Liver (tissue), 9 donors: Measurements from ENCODE around the gene TAS2R46. TPM values are rescaled to one million over a fixed set of nuclear protein-coding genes. Genes with fewer than 3 reads are reported as not detected.
A peak's percentile ranks its signal among the peaks of the same experiment; 100 is the strongest.

Experiments used
- DNase-seq: peaks from one replicate; pipeline ENCODE4 v3.0.0-alpha.2; 2017; ENCODE audit warnings: low spot score
- H3K27ac ChIP-seq, 2 donors: one replicate each; pipeline ENCODE4 v1.7.0; 2013; ENCODE audit warnings: inconsistent platforms in 2 of 2, low read length in 2 of 2, control low read depth in 1 of 2, low read depth in 1 of 2, mild to moderate bottlenecking in 1 of 2
- H3K27me3 ChIP-seq, 4 donors: one replicate each; pipeline versions ENCODE4 v1.6.1 to v1.7.0; 2013; ENCODE audit warnings: low read length in 3 of 4, inconsistent platforms in 1 of 4, mild to moderate bottlenecking in 1 of 4, moderate library complexity in 1 of 4; ENCODE audit not compliant: control insufficient read depth in 4 of 4, insufficient read depth in 4 of 4
- H3K36me3 ChIP-seq, 4 donors: one replicate each; pipeline versions ENCODE4 v1.6.1 to v1.7.0; 2013; ENCODE audit warnings: low read length in 3 of 4, mild to moderate bottlenecking in 3 of 4, low read depth in 1 of 4, moderate library complexity in 1 of 4; ENCODE audit not compliant: control insufficient read depth in 4 of 4, insufficient read depth in 3 of 4
- H3K4me1 ChIP-seq, 4 donors: one replicate each; pipeline versions ENCODE4 v1.6.1 to v1.7.0; 2013; ENCODE audit warnings: low read length in 3 of 4, mild to moderate bottlenecking in 3 of 4, moderate library complexity in 1 of 4; ENCODE audit not compliant: control insufficient read depth in 4 of 4, insufficient read depth in 4 of 4
- H3K4me3 ChIP-seq, 3 donors: one replicate each; pipeline versions ENCODE4 v1.6.1 to v1.7.0; 2013; ENCODE audit warnings: low read length in 3 of 3, control low read depth in 1 of 3, low read depth in 1 of 3, mild to moderate bottlenecking in 1 of 3
- H3K9ac ChIP-seq, 2 donors: one replicate each; pipeline ENCODE4 v1.7.0; 2013; ENCODE audit warnings: low read length in 2 of 2, mild to moderate bottlenecking in 2 of 2, moderate library complexity in 2 of 2, control low read depth in 1 of 2, low read depth in 1 of 2
- H3K9me3 ChIP-seq, 4 donors: one replicate each; pipeline versions ENCODE4 v1.6.1 to v1.7.0; 2013; ENCODE audit warnings: low read length in 3 of 4; ENCODE audit not compliant: control insufficient read depth in 4 of 4
- ATF3 ChIP-seq: IDR thresholded peaks from 2 replicates; pipeline ENCODE4 v1.6.1; 2016; ENCODE audit warnings: antibody characterized with exemption
- CTCF ChIP-seq: fragments of 150-350 bp; IDR thresholded peaks from 2 replicates; pipeline ENCODE4 v1.5.1; 2017; ENCODE audit warnings: improper control_type of control experiment, low read depth, low read length; ENCODE audit not compliant: missing input control
- EGR1 ChIP-seq, 2 donors: IDR thresholded peaks; 2 replicates each; pipeline ENCODE4 v1.6.1; 2016 to 2018; ENCODE audit warnings: antibody characterized with exemption in 2 of 2, low read depth in 2 of 2
- FOXA1 ChIP-seq: IDR thresholded peaks from 2 replicates; pipeline ENCODE4 v1.6.1; 2016; ENCODE audit warnings: antibody characterized with exemption
- FOXA2 ChIP-seq: IDR thresholded peaks from 2 replicates; pipeline ENCODE4 v1.6.1; 2016; ENCODE audit warnings: antibody characterized with exemption
- GABPA ChIP-seq, 2 donors: IDR thresholded peaks in 1 of 2; conservative IDR thresholded peaks in 1 of 2; 2 replicates each; pipeline ENCODE4 v1.6.1; 2016; ENCODE audit warnings: antibody characterized with exemption in 2 of 2, mild to moderate bottlenecking in 1 of 2, moderate library complexity in 1 of 2
- HNF4A ChIP-seq, 2 donors: conservative IDR thresholded peaks; 2 replicates each; pipeline ENCODE4 v1.6.1; 2016; ENCODE audit warnings: antibody characterized with exemption in 2 of 2, mild to moderate bottlenecking in 2 of 2
- HNF4G ChIP-seq: IDR thresholded peaks from 2 replicates; pipeline ENCODE4 v1.6.1; 2016; ENCODE audit warnings: antibody characterized with exemption
- JUND ChIP-seq, 2 donors: IDR thresholded peaks; 2 replicates each; pipeline ENCODE4 v1.6.1; 2016; ENCODE audit warnings: antibody characterized with exemption in 2 of 2
- NR2F2 ChIP-seq: IDR thresholded peaks from 2 replicates; pipeline ENCODE4 v1.6.1; 2016; ENCODE audit warnings: antibody characterized with exemption
- RAD21 ChIP-seq, 2 donors: IDR thresholded peaks; 2 replicates each; pipeline ENCODE4 v1.6.1; 2016; ENCODE audit warnings: antibody characterized with exemption in 2 of 2, mild to moderate bottlenecking in 2 of 2
- REST ChIP-seq: IDR thresholded peaks from 2 replicates; pipeline ENCODE4 v1.6.1; 2016; ENCODE audit warnings: antibody characterized with exemption, mild to moderate bottlenecking
- RXRA ChIP-seq, 2 donors: IDR thresholded peaks; 2 replicates each; pipeline ENCODE4 v1.6.1; 2017 to 2018; ENCODE audit warnings: antibody characterized with exemption in 2 of 2, mild to moderate bottlenecking in 1 of 2
- SP1 ChIP-seq: IDR thresholded peaks from 2 replicates; pipeline ENCODE4 v1.6.1; 2018; ENCODE audit warnings: antibody characterized with exemption, mild to moderate bottlenecking
- TAF1 ChIP-seq: conservative IDR thresholded peaks from 2 replicates; pipeline ENCODE4 v1.6.1; 2016; ENCODE audit warnings: antibody characterized with exemption, mild to moderate bottlenecking
- YY1 ChIP-seq: IDR thresholded peaks from 2 replicates; pipeline ENCODE4 v1.6.1; 2016; ENCODE audit warnings: antibody characterized with exemption, mild to moderate bottlenecking
- ZBTB33 ChIP-seq: IDR thresholded peaks from 2 replicates; pipeline ENCODE4 v1.6.1; 2016; ENCODE audit warnings: antibody characterized with exemption
- WGBS: extraction: QIAGEN DNeasy Blood & Tissue Kit; methylation state at CpG from one replicate; pipeline ENCODE4 v1.1.7; 2013; 5-methylcytosine and 5-hydroxymethylcytosine counted together
- polyA plus RNA-seq, 2 donors: library from polyadenylated mRNA; stranded (reverse) in 1 of 2; unstranded in 1 of 2; fragments of 200-250 nt in 1 of 2; fragments of >200 nt in 1 of 2; fragmentation: Nextera tagmentation in 1 of 2; extraction: Ambion mirVana in 1 of 2; gene quantifications; one replicate each; pipeline versions ENCODE4 v1.2.1 to v1.2.3, GENCODE V29; 2013 to 2015
- total RNA-seq, 2 donors: library from RNA; depleted of rRNA; stranded (reverse); fragments of >200 nt; gene quantifications; one replicate each; pipeline ENCODE4 v1.2.3, GENCODE V29; 2014
- TF ChIP-seq, protein P1 (sequence below): IDR thresholded peaks from 2 replicates; pipeline ENCODE4 v1.6.1; 2016; ENCODE audit warnings: antibody characterized with exemption
- donor health status: healthy.
- donor health status: healthy.
- donor health status: healthy.
- donor health status: healthy.
- donor health status: healthy.

Gene TAS2R46
- total and polyA plus RNA-seq, 4 donors, result 0.35 to 6.7 (median 1.1) TPM; not detected in 1

- Histone ChIP-seq H3K27ac (no peak overlapping the region), H3K36me3 (no peaks in the 10 kb centered on the region), H3K9me3 (no peaks in the 10 kb centered on the region), H3K27me3 (no peaks in the 10 kb centered on the region), H3K9ac (no peak overlapping the region), H3K4me3 (no peak overlapping the region), H3K4me1 (peaks cover 0 to 8% (median under 1%) of the 10 kb centered on the region in 4 donors)
- no peak for DNase-seq
- 87% methylated on average over 1 of the region's 1 CpG for WGBS
- TF ChIP-seq HNF4G (no peak), CTCF (no peak), FOXA2 (no peak), RAD21 (IDR thresholded peaks at IDR 0.05) (no peak), RXRA (IDR thresholded peaks at IDR 0.05) (no peak), ZBTB33 (no peak), EGR1 (IDR thresholded peaks at IDR 0.05; ENCODE audit: low read depth in 2 of 2) (no peak), FOXA1 (no peak)
These were observed 45.6 kb upstream of the TAS2R46 start for GRCh38 chr12:11107719-11108118.

GRCh38 chr12:11106288-11106687 is 44.2 kb upstream of the TAS2R46 start:
- DNase-seq, result no peak
- no peak overlapping the region for H3K9ac ChIP-seq
- peaks cover 0 to 8% (median under 1%) of the 10 kb centered on the region in 4 donors for H3K4me1 ChIP-seq
- no peak overlapping the region for H3K27ac ChIP-seq
- H3K9me3 ChIP-seq, result no peaks in the 10 kb centered on the region
- no peak overlapping the region for H3K4me3 ChIP-seq
- no peaks in the 10 kb centered on the region for H3K27me3 ChIP-seq
- 54% methylated on average over 2 of the region's 2 CpGs for WGBS
- TF ChIP-seq HNF4A (conservative IDR thresholded peaks at IDR 0.05), result peak in 1 of 2 donors; percentile 9
- no peak for TF ChIP-seq JUND (IDR thresholded peaks at IDR 0.05)
- no peak for TF ChIP-seq FOXA1
- TF ChIP-seq NR2F2, result no peak
- no peaks in the 10 kb centered on the region for H3K36me3 ChIP-seq

DNA sequence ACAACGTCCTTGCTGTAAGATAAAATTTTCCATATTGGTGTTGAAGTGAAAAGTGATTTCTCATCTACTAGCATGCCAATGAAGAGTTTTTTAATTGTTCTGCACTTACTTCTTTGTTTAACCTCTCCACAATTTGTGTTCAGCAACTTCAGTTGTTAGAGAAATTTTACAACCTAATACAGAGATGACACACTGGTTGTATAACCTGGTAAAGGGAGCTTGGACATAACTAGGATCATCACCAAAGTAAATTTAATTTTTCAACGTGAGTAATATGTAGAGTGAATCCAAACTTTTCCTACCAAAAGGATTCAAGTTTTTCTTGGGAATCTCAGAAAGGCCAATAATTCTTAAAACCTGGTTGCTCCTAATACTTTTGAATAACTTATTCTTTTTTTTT is 43.5 kb upstream of the TAS2R46 start:
- Histone ChIP-seq H3K4me1 (peaks cover 0 to 8% (median under 1%) of the 10 kb centered on the region in 4 donors), H3K4me3 (no peak overlapping the region), H3K9ac (no peak overlapping the region), H3K27me3 (no peaks in the 10 kb centered on the region), H3K36me3 (no peaks in the 10 kb centered on the region), H3K27ac (no peak overlapping the region), H3K9me3 (no peaks in the 10 kb centered on the region)
- no peak for DNase-seq
- WGBS, result 40% methylated on average over 2 of the region's 2 CpGs
- TF ChIP-seq, protein P1, sequence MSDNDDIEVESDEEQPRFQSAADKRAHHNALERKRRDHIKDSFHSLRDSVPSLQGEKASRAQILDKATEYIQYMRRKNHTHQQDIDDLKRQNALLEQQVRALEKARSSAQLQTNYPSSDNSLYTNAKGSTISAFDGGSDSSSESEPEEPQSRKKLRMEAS, result no peak
- TF ChIP-seq FOXA1, result no peak
- no peak for TF ChIP-seq FOXA2
- no peak for TF ChIP-seq SP1
- TF ChIP-seq REST, result no peak
- TF ChIP-seq RXRA (IDR thresholded peaks at IDR 0.05), result no peak
- no peak for TF ChIP-seq YY1
- TF ChIP-seq GABPA (IDR thresholded peaks at IDR 0.05 in 1 of 2, conservative IDR thresholded peaks at IDR 0.05 in 1 of 2), result no peak
- no peak for TF ChIP-seq TAF1
- TF ChIP-seq HNF4A (conservative IDR thresholded peaks at IDR 0.05), result no peak
- no peak for TF ChIP-seq HNF4G
- no peak for TF ChIP-seq RAD21 (IDR thresholded peaks at IDR 0.05)
- no peak for TF ChIP-seq ATF3
- TF ChIP-seq EGR1 (IDR thresholded peaks at IDR 0.05; ENCODE audit: low read depth in 2 of 2), result no peak
- TF ChIP-seq NR2F2, result no peak
- TF ChIP-seq JUND (IDR thresholded peaks at IDR 0.05), result no peak
- TF ChIP-seq ZBTB33, result no peak
